ENCODE data around the gene HIVEP2.

Gene HIVEP2

GRCh38 chr6:142900227-142900971 is 44.6 kb downstream of the HIVEP2 start:
- no peak overlapping the region for H3K4me3 ChIP-seq (ENCODE audit: control insufficient read depth, low read depth, low read length)
- TF ChIP-seq CTCF (IDR thresholded peaks at IDR 0.05; ENCODE audit: control insufficient read depth, insufficient read depth, low read depth, low read length, missing control alignments): no peak
- DNase-seq (ENCODE audit: low read depth): no peak

GRCh38 chr6:142898927-142899895 is 45.8 kb downstream of the HIVEP2 start:
- no peak overlapping the region for H3K4me3 ChIP-seq (ENCODE audit: control insufficient read depth, low read depth, low read length)
- no peak for DNase-seq (ENCODE audit: low read depth)
- no peak for TF ChIP-seq CTCF (IDR thresholded peaks at IDR 0.05; ENCODE audit: control insufficient read depth, insufficient read depth, low read depth, low read length, missing control alignments)

- TF ChIP-seq CTCF (IDR thresholded peaks at IDR 0.05; ENCODE audit: control insufficient read depth, insufficient read depth, low read depth, low read length, missing control alignments): no peak
- no peak overlapping the region for H3K4me3 ChIP-seq (ENCODE audit: control insufficient read depth, low read depth, low read length)
- DNase-seq (ENCODE audit: low read depth): no peak
Measured at GRCh38 chr6:142897659-142898058, 47.3 kb downstream of the HIVEP2 start.

GRCh38 chr6:142896732-142897131 is 48.2 kb downstream of the HIVEP2 start:
- no peak for TF ChIP-seq CTCF (IDR thresholded peaks at IDR 0.05; ENCODE audit: control insufficient read depth, insufficient read depth, low read depth, low read length, missing control alignments)
- no peak overlapping the region for H3K4me3 ChIP-seq (ENCODE audit: control insufficient read depth, low read depth, low read length)
- no peak for DNase-seq (ENCODE audit: low read depth)

- no peak overlapping the region for H3K4me3 ChIP-seq (ENCODE audit: control insufficient read depth, low read depth, low read length)
- DNase-seq (ENCODE audit: low read depth): no peak
- TF ChIP-seq CTCF (IDR thresholded peaks at IDR 0.05; ENCODE audit: control insufficient read depth, insufficient read depth, low read depth, low read length, missing control alignments): no peak
Measured at GRCh38 chr6:142893088-142893487, 51.9 kb downstream of the HIVEP2 start.

- no peak for TF ChIP-seq CTCF (IDR thresholded peaks at IDR 0.05; ENCODE audit: control insufficient read depth, insufficient read depth, low read depth, low read length, missing control alignments)
- H3K4me3 ChIP-seq (ENCODE audit: control insufficient read depth, low read depth, low read length): no peak overlapping the region
- DNase-seq (ENCODE audit: low read depth): no peak
Measured at GRCh38 chr6:142892254-142893021, 52.5 kb downstream of the HIVEP2 start.

All from AG09309 (cell line).